Measurements from ENCODE around the gene LPAR5.

DNA sequence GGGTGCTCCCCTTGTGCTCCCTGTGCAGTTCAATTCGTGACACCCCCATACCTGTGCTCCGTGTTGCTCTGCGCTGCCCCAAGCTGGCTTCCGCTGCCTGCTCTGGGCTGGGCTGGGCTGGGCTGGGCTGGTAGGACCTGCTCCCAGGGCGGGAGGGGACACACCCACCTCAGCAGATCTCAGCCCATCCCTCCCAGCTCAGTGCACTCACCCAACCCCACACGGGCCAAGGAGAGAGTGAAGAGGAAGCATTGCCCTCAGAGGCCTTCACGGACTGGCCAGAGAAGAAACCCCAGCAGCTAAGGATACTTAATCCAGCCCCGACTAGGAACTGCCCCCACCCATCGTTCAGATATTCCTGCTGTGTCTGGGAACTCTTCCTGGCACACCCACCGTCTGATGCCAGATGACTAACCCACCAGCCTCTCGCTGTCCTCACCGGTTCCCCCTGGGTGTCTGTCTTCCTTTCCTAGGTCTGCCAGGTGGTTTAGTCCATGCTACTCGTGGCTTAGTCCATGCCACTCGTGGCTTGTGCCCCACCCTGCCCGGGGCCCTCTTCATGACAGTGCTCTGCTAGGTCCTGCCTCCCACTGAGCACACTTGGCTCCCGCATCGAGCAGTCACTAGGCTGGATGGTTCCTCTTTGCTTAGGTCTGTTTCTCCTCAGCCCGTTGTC, at the start of gene LPAR5:
- TF ChIP-seq POLR2A (IDR thresholded peaks at IDR 0.05), result peak; percentile 88 to 91
- TF ChIP-seq, protein P1, sequence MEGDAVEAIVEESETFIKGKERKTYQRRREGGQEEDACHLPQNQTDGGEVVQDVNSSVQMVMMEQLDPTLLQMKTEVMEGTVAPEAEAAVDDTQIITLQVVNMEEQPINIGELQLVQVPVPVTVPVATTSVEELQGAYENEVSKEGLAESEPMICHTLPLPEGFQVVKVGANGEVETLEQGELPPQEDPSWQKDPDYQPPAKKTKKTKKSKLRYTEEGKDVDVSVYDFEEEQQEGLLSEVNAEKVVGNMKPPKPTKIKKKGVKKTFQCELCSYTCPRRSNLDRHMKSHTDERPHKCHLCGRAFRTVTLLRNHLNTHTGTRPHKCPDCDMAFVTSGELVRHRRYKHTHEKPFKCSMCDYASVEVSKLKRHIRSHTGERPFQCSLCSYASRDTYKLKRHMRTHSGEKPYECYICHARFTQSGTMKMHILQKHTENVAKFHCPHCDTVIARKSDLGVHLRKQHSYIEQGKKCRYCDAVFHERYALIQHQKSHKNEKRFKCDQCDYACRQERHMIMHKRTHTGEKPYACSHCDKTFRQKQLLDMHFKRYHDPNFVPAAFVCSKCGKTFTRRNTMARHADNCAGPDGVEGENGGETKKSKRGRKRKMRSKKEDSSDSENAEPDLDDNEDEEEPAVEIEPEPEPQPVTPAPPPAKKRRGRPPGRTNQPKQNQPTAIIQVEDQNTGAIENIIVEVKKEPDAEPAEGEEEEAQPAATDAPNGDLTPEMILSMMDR (IDR thresholded peaks at IDR 0.05), result no peak

Measured in Peyer's patch (tissue), 4 donors.